D341Med (cell line): ENCODE results near the gene AGBL1.
"Not testable (repeated sequence)": the region's sequence is repeated elsewhere in the genome, so short reads cannot be mapped to it uniquely, and the experiment has no call there.

Experiments used
- DNase-seq: peaks from one replicate; pipeline ENCODE4 v3.0.0; 2012; ENCODE audit warnings: low spot score

AGBL1 gene

DNA sequence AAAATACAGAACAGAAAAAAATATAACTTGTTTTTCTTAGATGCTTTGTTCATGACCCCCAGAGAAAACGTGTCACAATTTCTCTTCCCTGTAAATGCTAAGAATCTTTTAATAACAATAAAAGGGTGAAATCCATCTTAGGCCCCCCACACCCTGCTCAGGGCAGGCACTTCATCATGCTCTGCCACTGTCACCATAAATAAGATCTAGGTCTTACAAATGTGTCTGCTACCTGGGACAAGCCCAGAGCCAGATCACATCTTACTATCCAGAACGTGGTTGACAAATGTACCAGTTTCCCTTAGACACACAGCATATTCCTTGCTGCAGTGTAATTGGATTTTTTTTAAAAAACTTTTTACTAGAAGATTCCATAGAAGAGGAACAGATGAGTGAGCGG lies 795.4 kb downstream of the AGBL1 start:
- DNase-seq = no peak

DNA sequence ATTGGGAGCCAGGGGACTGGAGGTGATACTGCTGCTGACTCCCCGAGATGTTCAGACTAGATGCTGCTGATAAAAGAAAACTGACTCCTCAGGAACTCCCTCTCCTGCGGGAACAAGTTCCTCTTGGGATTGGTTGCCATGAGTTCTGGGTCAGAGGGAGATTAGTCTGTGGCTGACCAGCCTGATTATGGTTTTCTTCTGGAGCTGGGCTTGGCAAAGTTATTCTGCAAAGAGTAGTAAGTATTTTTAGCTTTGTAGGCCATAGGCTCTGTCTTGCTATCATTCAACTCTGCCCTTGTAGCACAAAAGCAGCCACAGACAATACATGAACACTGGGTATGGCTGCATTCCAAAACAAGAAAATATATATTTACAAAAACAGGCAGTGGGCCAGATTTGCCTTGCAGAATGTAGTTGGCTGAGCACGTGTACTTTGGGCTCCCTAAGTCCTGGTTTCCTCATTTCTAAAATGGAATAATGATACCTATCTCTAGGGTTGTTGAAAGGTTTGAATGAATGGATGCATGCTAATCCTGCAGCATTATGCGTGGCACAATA lies 796.8 kb downstream of the AGBL1 start:
- no peak for DNase-seq

DNA sequence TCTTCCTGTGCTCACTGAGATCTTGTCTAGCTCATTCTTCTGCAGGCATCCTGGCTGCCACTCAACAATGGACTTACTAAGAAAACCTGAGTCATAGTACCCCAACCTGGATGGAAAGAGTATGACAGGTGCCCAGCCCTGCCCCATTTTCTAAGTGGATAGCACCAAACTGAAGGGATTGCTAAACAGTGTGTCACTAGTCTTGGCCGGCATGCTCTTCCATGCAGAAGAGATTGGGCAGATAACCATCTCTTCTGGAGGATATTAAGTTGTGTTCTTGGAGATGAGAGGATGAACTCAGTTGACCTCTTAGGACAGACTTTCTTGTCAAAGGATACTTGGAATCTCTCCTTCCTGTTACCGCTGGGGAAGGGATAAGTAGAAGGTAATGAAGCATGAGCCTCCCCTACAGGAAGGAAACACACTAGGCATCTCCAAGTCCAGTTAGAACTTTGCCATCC lies 797.5 kb downstream of the AGBL1 start:
- no peak for DNase-seq

DNA sequence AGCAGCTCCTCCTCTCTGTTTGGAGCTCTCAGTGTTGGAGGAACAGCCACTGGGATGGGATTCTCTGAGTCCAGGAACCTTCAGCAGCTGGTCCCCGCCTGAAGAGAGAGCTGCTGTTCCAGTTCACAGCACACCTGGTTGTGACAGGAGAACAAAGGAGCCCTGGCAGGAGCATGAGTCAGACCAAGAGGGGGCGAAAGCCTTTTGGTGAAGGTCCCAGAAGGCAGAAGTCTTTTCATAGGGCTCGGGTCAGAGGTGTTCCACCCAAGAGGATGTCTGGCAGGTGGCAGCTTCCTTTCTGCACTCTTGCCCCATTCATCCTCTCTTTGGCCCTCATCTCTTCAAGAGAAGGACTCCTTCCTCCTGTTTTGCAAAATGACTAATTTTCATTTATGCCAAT lies 799.2 kb downstream of the AGBL1 start:
- DNase-seq = not testable (repeated sequence)

DNA sequence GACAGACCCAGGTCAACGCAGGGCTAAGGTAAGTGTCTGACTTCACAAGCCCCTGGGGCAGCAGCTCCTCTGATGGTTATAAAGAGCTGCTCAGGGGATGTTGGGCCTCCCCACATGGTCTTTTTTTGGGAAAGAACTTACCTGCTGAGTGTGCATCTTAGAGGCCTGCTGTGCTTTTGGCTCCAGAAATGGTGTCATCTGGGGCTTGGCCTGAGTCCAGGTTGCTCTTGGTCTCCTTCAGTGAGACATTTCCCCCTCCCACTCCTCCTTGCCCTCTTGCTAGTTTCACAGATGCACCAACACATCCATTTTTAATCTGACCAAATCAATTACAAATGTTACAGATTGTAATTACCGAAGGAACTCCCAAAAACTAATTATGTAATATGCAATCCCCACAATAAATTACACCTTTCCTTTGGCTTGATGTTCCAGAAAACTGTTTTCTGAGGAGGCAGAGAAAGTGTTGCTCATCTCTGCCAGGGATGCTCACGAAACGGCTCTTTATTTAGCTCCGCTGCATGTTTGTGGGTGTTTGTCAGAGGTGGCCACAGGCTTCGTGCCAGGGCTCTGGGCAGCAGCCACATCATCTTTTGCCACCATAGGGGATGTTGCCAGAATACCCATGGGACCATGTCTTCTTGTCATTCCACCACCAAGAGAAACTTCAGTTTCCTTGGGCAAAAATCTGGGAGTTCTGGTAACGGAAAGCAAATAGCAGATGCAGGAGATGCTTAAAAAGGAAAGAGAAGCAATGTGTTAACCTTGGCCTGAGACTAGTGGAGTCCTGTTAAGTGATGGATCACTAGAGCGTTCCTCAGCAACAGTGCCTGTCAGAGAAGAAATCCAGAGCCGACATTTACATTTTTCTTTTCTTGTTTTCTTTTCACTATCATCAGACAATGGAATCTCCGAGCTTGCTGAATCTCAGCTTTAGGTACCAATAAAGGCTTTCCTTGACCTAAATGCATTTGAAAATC lies 799.9 kb downstream of the AGBL1 start:
- DNase-seq = no peak

DNA sequence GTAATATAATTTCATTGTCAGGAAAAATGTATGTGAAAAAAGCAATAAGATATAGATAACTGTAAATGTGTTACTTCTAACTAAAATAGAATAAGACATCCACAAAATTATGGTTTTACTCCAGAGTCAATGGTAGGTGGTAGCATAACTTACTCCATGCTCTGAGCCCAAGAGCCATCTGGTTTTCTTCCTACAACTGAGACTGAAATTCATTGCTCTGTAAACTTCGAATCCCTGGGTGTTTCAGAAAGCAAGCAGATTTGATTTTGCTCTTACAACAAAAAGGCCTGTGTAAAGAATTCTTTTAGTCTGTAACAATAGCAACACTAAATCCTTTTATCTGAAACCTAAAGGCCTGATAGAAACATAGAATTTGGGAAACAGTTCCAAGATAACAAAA lies 805.9 kb downstream of the AGBL1 start:
- no peak for DNase-seq

DNA sequence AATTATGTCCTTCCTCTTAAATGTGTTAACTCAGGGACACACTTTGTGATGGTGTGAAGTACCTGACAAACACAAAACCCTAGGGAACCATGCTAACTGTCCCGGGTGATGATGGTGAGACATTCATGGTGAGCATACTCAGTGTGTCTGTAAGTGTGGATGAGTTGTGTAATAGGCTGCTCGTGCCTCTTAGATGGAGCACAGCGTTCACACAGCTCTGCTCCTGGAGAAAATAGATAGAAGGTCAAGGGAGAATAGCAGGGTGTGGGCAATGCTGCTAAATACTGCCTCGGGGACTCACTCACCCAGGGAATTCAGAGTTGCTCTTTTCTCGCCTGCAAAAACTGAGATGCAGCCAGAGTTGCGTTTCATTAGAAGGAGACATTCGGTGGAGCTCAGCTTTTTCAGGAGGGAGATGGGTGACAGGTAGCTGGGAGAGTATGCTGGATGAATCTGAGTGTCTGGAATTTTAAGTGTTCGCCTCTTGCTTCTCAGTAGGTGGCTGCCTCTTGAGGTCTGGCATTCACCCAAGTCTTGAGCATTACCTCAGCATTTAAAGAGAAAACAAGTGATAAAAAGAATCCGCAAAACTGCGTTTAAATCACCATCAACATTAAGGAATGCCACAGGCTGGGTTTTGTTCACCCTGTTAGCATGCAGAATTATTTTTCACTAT lies 813.2 kb downstream of the AGBL1 start:
- DNase-seq = no peak

DNA sequence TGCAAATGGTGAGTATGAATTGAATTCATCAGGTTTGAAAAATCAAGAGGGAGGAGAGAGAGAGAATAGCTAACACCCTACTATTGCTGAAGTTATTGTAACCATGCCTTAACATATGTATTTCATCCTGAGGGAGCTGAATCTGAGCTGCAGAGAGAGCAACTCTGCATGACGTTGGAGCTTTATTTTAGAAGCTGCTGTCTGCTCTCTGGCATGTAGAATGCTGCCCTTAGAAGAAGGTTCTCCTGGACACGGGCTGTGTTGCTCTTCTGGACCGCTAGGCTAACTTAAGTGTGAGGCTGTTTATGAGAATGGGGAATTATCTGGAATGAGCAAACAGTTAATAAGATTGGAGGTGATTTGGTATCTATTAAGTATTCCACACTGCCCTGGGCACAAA lies 814.6 kb downstream of the AGBL1 start:
- DNase-seq = no peak

DNA sequence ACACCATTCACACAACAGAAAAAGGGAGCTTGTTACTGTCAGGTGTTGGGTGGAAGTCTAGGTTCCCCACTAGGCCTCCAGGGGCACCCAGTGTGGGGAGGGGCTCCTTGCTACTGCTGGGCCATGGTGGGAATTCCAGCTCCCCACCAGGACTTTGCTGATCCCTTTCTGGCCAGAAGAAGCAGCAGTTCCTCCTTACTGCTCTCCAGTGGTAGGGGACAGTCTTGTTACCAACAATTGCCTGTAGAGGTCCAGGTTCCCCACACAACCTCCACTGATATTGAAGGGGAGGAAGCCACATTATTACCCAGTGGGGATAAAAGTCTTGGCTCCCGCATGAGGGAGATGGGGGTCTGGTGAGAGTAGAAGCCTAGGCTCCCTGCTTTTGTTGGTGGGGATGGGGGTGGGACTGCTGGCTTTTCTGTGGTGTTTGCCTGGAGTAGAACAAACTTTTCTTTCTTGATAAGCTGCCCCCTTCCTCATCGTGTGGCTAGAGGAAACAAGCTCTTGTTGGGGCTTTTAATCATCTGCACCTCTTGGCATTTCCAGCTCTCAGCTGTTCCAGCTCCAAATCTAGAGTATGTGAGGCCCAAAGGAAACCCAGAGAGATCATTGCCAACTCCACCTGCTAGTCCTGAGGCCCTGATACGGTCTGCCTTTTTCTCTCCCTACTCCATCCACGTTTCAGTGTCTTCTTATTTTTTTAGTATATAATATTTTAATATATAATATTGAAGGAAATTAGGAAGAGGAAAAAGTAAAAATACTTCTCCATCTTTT lies 824.2 kb downstream of the AGBL1 start:
- no peak for DNase-seq

DNA sequence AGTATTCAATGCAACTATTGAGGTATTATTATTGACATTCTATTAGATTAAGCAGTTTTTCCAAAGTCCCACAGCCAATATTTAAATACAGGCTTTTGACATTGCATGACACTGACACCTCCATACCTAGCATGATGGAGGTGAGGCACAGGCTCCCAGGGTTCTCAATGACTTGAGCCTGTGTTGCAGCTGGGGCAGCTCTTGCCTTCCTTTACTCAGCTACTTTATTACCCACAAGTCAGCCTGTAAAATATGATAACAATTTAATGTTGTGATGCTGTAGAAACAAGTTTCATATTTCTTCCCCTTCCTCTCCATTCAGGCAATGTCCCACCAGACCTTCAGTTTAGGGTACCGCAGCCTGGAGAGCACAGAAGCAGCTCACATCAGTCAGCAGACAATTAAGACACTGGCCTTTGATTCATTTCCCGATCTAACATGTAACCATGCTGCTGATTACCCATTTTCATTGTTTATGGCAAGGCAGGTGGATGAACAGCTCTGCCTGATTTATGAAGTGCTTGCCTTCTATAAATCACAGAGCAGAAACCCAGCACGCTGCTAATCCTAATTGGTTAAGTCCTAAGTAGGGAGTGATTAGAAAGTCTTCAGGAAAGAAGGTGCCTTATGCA lies 826.1 kb downstream of the AGBL1 start:
- no peak for DNase-seq

DNA sequence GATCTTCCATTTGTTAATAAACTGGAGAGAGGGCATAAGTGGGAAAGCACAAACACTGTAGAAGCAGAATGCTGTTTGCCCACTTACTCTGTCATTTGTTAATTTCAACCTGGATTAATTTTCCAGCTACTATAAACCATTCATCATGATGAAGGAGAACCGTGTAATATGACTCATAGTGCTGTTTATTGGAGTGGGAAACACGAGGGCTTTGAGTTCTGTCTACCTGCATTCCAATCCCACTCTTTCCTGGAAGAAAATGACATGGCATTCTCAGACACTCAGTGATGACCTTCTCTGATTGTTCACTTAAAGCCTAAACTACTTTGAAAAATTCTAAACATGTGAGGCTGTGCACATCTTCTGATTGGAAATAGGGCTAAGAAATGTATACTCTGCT lies 826.7 kb downstream of the AGBL1 start:
- no peak for DNase-seq

DNA sequence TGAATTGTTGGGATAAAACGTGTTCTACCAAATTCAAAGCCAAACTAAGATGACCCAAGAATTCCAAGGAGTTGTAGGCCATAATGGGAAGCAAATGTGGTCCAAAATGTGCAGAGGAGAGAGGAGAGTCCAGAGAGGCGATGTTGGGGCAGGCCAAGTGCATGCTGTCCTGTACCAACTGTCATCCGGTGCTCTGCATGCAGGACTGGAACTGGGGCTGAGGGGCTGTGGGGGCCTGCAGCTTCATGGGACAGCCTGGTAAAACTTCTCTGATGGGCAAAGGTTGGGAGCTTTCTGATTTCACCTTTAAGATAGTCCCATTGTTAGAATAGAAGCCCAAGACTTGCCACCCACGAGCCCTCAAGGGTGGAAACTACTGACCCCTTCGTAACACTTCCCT lies 831.4 kb downstream of the AGBL1 start:
- DNase-seq = no peak

DNA sequence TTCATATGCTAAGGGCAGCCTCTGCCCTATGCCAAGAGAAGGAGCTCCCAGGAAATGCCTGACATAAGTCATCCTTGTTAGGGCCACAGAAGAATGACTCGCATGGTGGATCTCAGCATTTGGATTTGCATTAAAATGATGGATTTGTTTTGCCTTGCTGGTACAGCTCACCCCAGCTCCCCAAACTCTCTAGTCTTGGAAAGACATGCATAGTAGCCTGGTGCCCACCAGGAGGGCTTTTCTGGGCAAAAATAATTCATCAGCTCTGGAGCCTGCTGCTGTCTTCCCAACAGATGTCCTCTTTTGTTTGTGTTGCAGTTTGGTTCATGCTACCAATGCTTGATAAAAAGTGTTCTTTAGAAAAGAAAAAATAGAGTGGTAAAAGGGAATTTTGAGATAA lies 833.0 kb downstream of the AGBL1 start:
- no peak for DNase-seq

DNA sequence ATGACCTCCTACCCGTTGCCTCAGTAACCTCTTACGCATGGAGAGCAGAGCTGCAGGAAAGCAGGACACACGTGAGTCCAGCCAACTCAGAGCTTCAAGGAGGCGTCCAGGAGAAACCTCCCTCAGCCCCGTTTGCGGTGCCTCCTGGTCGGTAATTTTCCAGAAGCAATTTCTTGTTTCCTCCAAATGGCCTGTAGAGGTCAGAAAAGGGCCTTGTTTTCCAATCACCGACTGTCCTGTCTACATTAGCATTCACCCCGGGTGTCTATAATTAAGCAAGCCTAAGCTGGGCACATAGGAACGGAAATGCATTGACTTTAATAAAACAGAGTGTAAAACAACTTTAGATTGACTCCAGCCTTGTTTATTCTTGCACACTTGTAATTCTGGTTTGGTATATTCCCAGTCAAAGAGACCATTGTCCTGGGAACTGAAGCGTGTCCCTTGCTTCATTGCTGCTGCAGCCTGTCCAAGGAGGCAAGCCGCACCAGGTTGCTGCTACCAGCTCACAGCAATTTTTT lies 836.2 kb downstream of the AGBL1 start:
- no peak for DNase-seq

DNA sequence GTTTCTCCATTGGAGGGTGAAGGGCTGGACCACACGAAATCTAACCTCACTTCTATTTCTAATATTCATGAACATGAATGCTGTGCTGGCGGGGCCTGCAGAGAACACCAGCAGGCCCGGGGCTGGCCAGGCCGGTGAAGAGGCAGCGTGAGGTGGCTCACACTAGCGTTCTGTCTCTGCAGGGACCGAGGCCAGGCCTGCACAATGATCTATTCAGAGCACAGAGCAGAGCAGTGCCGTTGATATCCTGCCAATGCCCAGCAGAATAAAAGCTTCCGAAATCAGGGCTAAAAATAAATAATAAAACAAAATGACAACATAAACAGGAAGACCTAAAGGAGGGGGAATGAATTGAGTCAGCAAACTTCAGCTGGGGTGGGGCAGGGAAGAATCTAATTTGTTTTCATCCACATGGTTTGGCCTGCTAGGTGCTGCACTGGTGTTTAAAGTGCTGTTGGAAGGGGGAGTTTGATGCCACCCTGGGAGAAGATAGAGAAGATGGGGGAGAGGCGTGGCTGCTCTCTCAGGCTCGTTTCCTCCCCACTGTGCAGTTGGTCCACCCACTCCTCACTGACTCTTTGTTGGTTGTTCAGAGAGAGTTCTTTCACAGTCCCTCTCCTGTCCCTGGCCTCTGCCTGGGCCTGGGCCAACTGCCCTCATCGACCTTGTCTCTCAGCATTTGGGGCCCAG lies 837.1 kb downstream of the AGBL1 start:
- no peak for DNase-seq

DNA sequence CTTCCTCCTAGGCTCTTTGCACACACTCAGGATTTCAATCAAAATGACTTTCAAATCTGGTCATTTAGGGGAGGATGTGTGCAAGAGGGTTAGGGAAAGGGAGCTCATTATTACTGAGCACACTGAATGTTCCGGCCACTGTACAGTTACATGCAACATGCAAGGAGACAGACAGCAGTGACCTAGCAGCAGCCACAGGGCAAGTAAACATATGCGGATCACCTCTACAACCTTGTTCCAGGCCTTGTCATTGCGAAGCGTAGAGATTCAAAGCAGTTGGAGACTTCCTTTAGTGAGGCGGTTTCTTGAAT lies 837.6 kb downstream of the AGBL1 start:
- DNase-seq = no peak

DNA sequence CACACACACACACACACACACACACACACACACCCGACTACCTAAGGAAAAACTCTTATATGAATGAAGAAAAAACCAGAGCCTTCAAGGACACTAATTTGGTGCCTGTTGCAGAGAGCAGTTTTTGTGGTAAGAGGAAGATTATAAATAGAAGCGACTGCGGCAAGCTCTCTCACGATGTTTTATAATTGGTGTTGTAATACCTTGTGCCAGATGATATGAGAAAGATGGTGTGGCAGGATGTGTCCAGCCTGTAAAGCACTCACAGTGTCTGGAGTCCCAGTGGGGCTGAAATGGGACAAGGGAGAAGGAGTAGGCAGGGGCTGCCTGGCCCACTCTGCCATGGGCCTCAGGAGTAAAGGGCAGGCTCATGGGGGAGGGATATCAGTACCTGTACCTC lies 839.9 kb downstream of the AGBL1 start:
- no peak for DNase-seq

DNA sequence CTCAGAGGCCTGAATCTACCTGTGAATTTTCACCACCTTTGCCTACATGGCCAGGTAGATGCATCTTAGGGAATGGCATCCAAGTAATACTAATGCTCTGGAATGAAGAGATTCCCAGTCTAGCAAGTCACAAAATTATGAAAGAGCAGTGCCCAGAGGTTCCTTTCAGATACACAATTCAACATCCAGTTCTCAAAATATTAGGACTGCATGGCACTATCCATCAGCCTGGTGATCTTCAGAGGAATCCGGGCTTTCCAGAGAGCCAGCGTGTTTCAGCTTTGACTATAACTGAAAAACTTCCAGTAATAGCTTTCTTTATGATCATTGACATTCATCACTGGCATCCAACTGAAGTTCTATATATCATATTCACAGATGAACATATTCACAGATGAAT lies 849.8 kb downstream of the AGBL1 start:
- DNase-seq = no peak

DNA sequence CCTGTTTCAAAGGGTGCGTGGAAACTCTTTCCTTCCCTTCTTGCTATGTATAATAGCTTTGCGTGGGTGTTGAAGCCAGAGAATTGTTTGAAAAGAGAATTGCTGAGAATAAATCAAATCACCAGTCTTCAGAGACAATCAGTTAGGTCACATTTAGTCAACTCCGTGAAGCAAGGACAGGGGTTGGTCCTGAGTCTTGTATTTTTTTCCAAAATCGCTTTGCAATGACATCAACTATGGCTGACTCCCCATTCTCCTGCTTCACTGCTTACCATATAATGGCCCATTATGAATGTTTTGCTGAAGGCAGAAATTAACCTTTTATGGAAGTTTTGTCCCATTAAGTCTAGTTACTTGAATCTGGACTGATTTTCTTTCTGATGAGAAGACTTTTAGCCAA lies 852.8 kb downstream of the AGBL1 start:
- DNase-seq = no peak

DNA sequence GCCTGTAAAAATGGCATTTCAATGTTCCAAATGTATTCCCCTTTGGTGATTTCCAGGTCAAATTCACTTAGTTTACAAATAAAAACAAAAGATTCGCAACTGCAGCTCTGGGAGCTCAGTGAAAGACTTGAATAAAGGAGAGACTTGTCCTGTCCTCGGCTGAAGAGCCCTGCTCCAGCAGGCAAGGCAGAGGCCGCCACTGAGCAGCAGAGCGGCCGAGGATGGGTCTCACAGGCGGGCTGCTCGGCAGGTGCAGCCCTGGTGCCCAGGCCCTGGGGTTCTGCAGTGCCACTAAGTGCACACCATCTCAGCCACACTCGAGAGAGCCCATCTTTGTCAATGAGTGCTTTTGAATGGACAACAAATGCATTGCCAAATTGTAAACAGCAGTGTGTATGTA lies 856.2 kb downstream of the AGBL1 start:
- no peak for DNase-seq

DNA sequence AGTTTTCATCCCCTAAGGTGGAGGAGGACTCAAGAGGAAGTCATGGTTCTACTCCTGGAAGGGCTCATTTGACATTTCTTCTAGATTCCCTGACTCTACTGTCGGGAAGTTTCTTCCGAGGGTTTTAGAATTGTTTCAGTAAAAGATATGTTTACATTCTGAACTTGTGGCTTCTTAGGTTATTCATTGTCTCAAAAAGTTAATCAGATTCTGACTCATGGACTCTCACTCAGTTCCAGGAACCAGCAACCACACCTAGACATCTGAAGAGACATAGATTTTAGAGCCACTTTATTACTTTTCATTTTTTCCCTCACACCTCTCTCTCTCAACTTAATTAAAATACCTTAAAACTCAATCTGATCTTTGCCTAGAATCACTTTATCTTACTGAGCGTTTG lies 862.6 kb downstream of the AGBL1 start:
- no peak for DNase-seq
